NT2/D1 (cell line): ENCODE measurements around the gene LSM3.

Source experiments
- SUZ12 ChIP-seq: IDR thresholded peaks from 2 replicates; pipeline ENCODE4 v1.6.1; 2011; ENCODE audit not compliant: insufficient read length, insufficient read depth; ENCODE audit errors: extremely low read depth
- YY1 ChIP-seq: IDR thresholded peaks from 2 replicates; pipeline ENCODE4 v1.6.1; 2011; ENCODE audit not compliant: insufficient read length, insufficient read depth
- ZNF274 ChIP-seq: IDR thresholded peaks from 2 replicates; pipeline ENCODE4 v1.6.1; 2011; ENCODE audit warnings: mild to moderate bottlenecking, low read depth, low read length

- TF ChIP-seq YY1 (no peak), ZNF274 (no peak), SUZ12 (no peak)
Observed at GRCh38 chr3:14240366-14240765, 61.7 kb downstream of the LSM3 start.
